Colonic mucosa (tissue), 4 donors: ENCODE measurements around the gene RPS6KB2. TPM values are rescaled to one million over a fixed set of nuclear protein-coding genes. Genes with fewer than 3 reads are reported as not detected.
A peak's percentile ranks its signal among the peaks of the same experiment; 100 is the strongest.

Experiments used
- DNase-seq: peaks from one replicate; pipeline ENCODE4 v3.0.0-alpha.2; 2020
- H3K27ac ChIP-seq: fragments of 200-600 bp; one replicate; pipeline ENCODE4 v1.8.0; 2021
- H3K27me3 ChIP-seq: fragments of 200-600 bp; one replicate; pipeline ENCODE4 v1.8.0; 2021
- H3K36me3 ChIP-seq: fragments of 200-600 bp; one replicate; pipeline ENCODE4 v1.8.0; 2021
- H3K4me1 ChIP-seq: fragments of 200-600 bp; one replicate; pipeline ENCODE4 v1.8.0; 2021; ENCODE audit warnings: mild to moderate bottlenecking
- H3K4me3 ChIP-seq: fragments of 200-600 bp; one replicate; pipeline ENCODE4 v1.8.0; 2021
- H3K9ac ChIP-seq, 2 donors: one replicate each; pipeline ENCODE4 v1.7.0; 2013; ENCODE audit warnings: control low read depth in 2 of 2, low read depth in 2 of 2, low read length in 2 of 2
- H3K9me3 ChIP-seq: fragments of 200-600 bp; one replicate; pipeline ENCODE4 v1.8.0; 2021
- intact Hi-C: fragments of 100-400 bp; cut with DNase I; formaldehyde crosslinking; loops from one replicate; pipeline ENCODE4 v1.14.1; 2022
- total RNA-seq, 2 donors: library from RNA; stranded (reverse); fragmentation: NEBNext Ultra II Directional in 1 of 2; extraction: Animal tissue kit (Norgen Biotek cat#: 25700) in 1 of 2; gene quantifications; one replicate each; pipeline ENCODE4 v1.2.1, GENCODE V29; 2021
- TF ChIP-seq, protein P1 (sequence below): fragments of 200-600 bp; IDR thresholded peaks from one replicate; pipeline ENCODE4 v1.8.0; 2022; ENCODE audit warnings: antibody characterized with exemption, mild to moderate bottlenecking
- donor health status: healthy.
- donor health status: DM: no; HTN: no; CAD: no.
- donor health status: DM: no; HTN: no; CAD: no.

RPS6KB2 gene
- total RNA-seq, 2 donors from 2014 or later, result 38.3 to 70.4 TPM

DNA sequence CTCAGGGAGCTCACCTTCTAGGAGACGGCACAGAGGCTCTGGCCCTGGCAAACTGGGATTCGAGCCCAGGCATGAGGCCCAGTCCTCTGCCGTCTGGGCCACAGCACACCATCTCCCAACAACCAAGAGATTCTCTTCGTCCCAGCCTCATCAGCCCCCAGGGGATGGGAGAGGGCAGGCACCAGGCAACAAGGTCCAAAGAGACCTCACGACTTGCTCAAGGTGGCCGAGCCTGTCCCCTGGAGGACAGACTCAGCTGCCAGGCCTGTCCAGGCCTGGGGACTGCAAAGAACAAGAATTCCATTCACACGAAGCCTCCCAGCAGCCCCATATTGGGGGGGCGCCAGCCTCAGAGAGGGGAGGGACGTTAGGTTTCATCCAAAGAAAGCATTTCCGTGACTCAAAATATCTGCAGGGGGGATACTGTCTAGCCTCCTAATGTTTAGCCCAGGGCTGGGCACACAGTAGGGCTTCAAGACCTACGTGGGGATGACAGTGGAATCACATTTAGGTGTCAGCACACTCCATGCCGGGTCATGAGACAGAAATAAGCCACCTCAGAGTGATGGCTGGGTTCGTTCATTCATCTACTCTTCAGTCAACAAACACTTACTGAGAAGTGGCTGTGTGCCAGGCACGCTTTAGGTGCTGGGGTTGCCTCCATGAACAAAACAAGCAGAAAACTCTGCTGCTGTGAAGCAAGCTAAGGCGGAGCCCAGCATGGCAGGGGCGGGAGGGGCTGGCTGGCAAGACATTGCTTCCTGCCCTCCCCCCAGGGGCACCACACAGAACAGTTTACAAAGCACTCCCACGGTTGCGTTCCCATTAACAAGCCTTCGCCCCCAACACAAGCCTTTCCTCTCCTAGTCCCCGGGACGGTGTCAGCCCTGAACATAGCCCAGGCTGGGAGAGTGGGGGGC lies 11.6 kb upstream of the RPS6KB2 start:
- Histone ChIP-seq H3K4me1 (no peaks in the 10 kb centered on the region), H3K27me3 (no peaks in the 10 kb centered on the region), H3K9me3 (no peaks in the 10 kb centered on the region), H3K36me3 (no peaks in the 10 kb centered on the region), H3K9ac (no peak overlapping the region), H3K27ac (no peak overlapping the region), H3K4me3 (no peak overlapping the region)
- TF ChIP-seq, protein P1, sequence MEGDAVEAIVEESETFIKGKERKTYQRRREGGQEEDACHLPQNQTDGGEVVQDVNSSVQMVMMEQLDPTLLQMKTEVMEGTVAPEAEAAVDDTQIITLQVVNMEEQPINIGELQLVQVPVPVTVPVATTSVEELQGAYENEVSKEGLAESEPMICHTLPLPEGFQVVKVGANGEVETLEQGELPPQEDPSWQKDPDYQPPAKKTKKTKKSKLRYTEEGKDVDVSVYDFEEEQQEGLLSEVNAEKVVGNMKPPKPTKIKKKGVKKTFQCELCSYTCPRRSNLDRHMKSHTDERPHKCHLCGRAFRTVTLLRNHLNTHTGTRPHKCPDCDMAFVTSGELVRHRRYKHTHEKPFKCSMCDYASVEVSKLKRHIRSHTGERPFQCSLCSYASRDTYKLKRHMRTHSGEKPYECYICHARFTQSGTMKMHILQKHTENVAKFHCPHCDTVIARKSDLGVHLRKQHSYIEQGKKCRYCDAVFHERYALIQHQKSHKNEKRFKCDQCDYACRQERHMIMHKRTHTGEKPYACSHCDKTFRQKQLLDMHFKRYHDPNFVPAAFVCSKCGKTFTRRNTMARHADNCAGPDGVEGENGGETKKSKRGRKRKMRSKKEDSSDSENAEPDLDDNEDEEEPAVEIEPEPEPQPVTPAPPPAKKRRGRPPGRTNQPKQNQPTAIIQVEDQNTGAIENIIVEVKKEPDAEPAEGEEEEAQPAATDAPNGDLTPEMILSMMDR, result no peak
- intact Hi-C loops, result no loop called here
- DNase-seq, result no peak

DNA sequence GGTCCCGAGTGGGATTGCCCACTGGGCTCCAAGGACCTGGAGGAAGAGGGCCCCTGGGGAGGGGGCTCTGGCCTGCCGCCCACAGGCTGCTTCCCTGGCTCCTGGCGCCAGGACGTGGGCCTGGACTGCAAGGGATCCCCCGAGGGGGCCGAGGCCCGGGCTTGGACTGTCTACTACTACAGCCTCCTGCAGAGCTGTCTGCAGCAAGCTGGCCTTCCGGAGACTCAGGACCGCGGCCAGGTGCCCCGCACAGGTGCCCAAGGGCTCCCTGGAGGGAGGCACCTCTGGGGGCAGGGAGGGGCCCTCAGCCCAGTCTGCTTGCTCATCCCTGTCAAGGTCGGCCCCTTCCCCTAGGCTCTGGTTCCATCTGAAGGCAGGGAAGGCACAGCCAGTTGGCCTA lies 10.9 kb upstream of the RPS6KB2 start:
- Histone ChIP-seq H3K9me3 (no peaks in the 10 kb centered on the region), H3K36me3 (no peaks in the 10 kb centered on the region), H3K27ac (no peak overlapping the region), H3K27me3 (no peaks in the 10 kb centered on the region), H3K4me3 (no peak overlapping the region), H3K9ac (no peak overlapping the region), H3K4me1 (no peaks in the 10 kb centered on the region)
- TF ChIP-seq, protein P1, result no peak
- no peak for DNase-seq
- intact Hi-C loops, result no loop called here

DNA sequence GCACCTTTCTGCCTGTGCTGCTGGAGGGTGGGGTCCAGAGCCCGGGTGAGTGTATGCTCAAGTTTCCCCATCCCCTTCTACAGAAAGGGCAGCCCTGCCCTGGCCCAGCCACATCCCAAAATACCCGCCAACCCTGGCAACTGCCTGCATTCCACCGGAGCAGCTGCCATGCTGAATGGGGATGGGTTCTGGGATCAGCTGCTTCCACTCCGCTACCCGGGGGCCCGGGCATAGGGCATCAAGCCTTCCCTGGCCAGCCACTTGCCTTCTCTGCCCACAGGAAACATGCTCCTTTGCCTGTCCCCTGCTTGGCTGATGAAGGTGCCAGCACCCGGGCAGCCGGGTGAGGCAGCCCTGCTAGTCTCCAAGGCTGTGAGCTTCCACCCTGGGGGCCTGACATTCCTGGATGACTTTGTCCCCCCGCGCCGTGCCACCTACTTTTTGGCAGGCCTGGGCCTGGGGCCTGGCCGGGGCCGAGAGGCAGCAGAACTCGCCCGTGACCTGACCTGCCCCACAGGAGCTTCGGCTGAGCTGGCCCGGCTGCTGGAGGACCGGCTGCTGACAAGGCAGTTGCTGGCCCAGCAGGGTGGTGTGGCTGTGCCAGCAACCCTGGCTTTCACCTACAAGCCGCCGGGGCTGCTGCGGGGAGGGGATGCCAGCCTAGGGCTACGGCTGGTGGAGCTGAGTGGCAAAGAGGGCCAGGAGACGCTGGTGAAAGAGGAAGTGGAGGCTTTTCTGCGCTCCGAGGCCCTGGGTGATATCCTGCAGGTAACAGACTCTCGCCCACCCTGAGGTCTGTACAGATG lies 9.6 kb upstream of the RPS6KB2 start:
- intact Hi-C loops, result no loop called here
- H3K27ac ChIP-seq, result no peak overlapping the region
- H3K36me3 ChIP-seq, result no peaks in the 10 kb centered on the region
- H3K9ac ChIP-seq, result peak overlapping the region in 1 of 2 donors; percentile 18
- no peaks in the 10 kb centered on the region for H3K27me3 ChIP-seq
- TF ChIP-seq, protein P1, result no peak
- no peak for DNase-seq
- H3K4me3 ChIP-seq, result no peak overlapping the region
- H3K4me1 ChIP-seq, result no peaks in the 10 kb centered on the region
- H3K9me3 ChIP-seq, result no peaks in the 10 kb centered on the region

DNA sequence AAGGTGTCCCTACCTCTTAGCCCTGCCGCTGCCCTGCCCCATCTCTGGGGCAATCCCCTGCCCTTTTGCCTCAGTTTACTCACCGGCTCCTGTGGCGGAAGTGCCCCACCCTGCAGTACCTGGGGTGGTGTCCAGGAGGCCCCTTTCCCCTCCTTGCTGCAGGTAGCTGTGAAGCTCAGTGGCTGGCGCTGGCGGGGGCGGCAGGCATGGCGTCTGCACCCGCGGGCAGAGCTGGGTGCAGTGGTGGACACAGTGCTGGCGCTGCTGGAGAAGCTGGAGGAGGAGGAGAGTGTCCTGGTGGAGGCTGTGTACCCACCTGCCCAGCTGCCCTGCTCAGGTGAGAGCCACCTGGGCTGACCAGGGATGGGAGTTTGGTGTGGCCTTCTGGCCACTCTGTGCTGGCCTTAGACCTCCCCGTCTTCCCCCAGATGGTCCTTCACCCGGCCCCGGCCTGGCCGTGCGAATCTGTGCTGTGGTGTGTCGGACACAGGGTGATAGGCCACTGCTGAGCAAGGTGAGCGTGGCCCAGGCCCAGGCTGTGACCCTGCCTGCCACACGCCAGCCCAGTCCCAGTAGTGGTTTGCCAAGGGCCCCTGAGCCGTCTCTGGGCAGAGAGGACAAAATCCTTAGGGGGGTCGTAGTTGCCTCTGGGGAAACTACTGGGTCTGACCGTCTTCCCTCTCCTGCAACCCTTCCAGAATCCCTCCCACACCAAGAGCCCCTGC lies 8.8 kb upstream of the RPS6KB2 start:
- H3K9me3 ChIP-seq, result no peaks in the 10 kb centered on the region
- DNase-seq, result no peak
- H3K27ac ChIP-seq, result no peak overlapping the region
- H3K27me3 ChIP-seq, result no peaks in the 10 kb centered on the region
- TF ChIP-seq, protein P1, result no peak
- intact Hi-C loops, result no loop called here
- H3K9ac ChIP-seq, result no peak overlapping the region
- H3K36me3 ChIP-seq, result no peaks in the 10 kb centered on the region
- H3K4me3 ChIP-seq, result no peak overlapping the region
- H3K4me1 ChIP-seq, result no peaks in the 10 kb centered on the region

DNA sequence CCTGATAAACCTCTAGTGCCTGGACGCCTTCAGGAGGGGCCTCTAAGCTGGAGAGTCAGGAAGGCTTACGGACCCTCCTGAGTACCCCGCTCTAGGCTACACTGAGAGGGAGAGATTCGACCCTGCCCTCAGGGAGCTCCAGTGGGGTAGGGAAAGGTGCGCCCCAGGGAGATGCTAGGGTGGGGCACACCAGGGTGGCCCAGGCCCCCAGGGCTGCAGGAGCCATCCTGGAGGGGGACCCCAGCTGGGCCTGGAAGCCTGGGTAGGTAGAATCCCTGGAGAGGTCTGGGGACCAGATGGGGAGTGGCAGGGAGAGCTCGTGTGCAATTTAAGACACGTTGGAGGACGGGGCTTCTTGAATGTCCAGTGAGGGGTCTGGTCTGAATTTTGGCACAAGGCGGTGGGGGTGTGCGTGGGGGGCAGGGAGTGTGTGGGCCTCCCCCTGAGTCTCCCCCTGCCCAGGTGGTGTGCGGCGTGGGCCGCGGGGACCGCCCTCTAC lies 8.1 kb upstream of the RPS6KB2 start:
- H3K27me3 ChIP-seq, result no peaks in the 10 kb centered on the region
- TF ChIP-seq, protein P1, result no peak
- H3K36me3 ChIP-seq, result no peaks in the 10 kb centered on the region
- no peaks in the 10 kb centered on the region for H3K4me1 ChIP-seq
- no peak for DNase-seq
- peak overlapping the region; percentile 54 for H3K4me3 ChIP-seq
- H3K9ac ChIP-seq, result peak overlapping the region; percentile 76 to 97
- intact Hi-C loops, result no loop called here
- peak overlapping the region; percentile 88 for H3K27ac ChIP-seq
- no peaks in the 10 kb centered on the region for H3K9me3 ChIP-seq
